ENCODE data around the gene EPOP.
"Not testable (repeated sequence)": the region's sequence is repeated elsewhere in the genome, so short reads cannot be mapped to it uniquely, and the experiment has no call there.

The EPOP gene

GRCh38 chr17:38673707-38674013, 1.1 kb downstream of the EPOP start:
- DNase-seq (ENCODE audit: low spot score), result no peak

GRCh38 chr17:38672788-38673706, 1.7 kb downstream of the EPOP start:
- no peak for DNase-seq (ENCODE audit: low spot score)

GRCh38 chr17:38671939-38672720, 2.6 kb downstream of the EPOP start:
- DNase-seq (ENCODE audit: low spot score), result no peak

GRCh38 chr17:38669520-38669919, 5.2 kb downstream of the EPOP start:
- DNase-seq (ENCODE audit: low spot score), result no peak

- DNase-seq (ENCODE audit: low spot score), result no peak
These were observed 7.0 kb downstream of the EPOP start for GRCh38 chr17:38667787-38668122.

GRCh38 chr17:38667099-38667786, 7.5 kb downstream of the EPOP start:
- DNase-seq (ENCODE audit: low spot score), result peak; percentile 86

GRCh38 chr17:38663964-38664644, 10.7 kb downstream of the EPOP start:
- DNase-seq (ENCODE audit: low spot score), result no peak

GRCh38 chr17:38663125-38663751, 11.5 kb downstream of the EPOP start:
- DNase-seq (ENCODE audit: low spot score), result peak; percentile 52

GRCh38 chr17:38660097-38661025, 14.4 kb downstream of the EPOP start:
- no peak for DNase-seq (ENCODE audit: low spot score)

- no peak for DNase-seq (ENCODE audit: low spot score)
These were observed 15.3 kb downstream of the EPOP start for GRCh38 chr17:38659415-38659814.

- DNase-seq (ENCODE audit: low spot score), result no peak
These were observed 15.9 kb downstream of the EPOP start for GRCh38 chr17:38658741-38659345.

- no peak for DNase-seq (ENCODE audit: low spot score)
These were observed 16.7 kb downstream of the EPOP start for GRCh38 chr17:38657824-38658740.

GRCh38 chr17:38656959-38657823, 17.6 kb downstream of the EPOP start:
- DNase-seq (ENCODE audit: low spot score), result no peak

- no peak for DNase-seq (ENCODE audit: low spot score)
These were observed 20.1 kb downstream of the EPOP start for GRCh38 chr17:38654411-38655398.

GRCh38 chr17:38653679-38654078, 21.1 kb downstream of the EPOP start:
- no peak for DNase-seq (ENCODE audit: low spot score)

- DNase-seq (ENCODE audit: low spot score), result no peak
These were observed 21.5 kb downstream of the EPOP start for GRCh38 chr17:38653230-38653629.

- DNase-seq (ENCODE audit: low spot score), result not testable (repeated sequence)
These were observed 24.0 kb downstream of the EPOP start for GRCh38 chr17:38650653-38651173.

Measured in AG08395 (cell line).